Pulmonary artery endothelial cell (primary cell): ENCODE results near the gene GRAP. TPM values are rescaled to one million over a fixed set of nuclear protein-coding genes. Genes with fewer than 3 reads are reported as not detected.

Experiments
- DNase-seq: peaks from one replicate; pipeline ENCODE4 v3.0.0-alpha.2; 2011; ENCODE audit warnings: low read depth, low spot score
- total RNA-seq: library from RNA; depleted of rRNA; stranded (reverse); fragments of >200 nt; gene quantifications from 2 replicates; pipeline ENCODE4 v1.2.3, GENCODE V29; 2014

Gene GRAP
- total RNA-seq, 1 donor from 2014 or later, result 16.5 TPM

DNA sequence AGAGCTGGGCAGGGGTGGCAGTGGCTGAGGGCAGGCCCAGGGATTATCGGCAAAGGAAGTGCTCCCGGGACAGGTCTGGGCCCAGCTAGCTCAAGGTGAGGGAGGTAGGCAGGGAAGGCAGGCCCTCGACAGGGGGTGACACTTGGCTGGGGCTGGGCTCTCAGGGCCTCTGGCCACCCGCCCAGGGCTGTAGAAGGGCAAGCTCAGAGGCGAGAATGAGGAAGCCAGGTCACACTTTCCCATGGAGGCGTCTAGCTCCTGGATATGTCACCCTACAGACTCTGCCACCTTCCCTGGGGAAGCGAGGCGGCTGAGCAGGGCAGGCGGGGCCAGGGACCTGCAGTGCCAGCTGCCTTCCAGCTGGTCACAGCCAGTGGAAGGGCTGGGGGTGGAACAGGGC, 61.3 kb downstream of the GRAP start:
- no peak for DNase-seq

DNA sequence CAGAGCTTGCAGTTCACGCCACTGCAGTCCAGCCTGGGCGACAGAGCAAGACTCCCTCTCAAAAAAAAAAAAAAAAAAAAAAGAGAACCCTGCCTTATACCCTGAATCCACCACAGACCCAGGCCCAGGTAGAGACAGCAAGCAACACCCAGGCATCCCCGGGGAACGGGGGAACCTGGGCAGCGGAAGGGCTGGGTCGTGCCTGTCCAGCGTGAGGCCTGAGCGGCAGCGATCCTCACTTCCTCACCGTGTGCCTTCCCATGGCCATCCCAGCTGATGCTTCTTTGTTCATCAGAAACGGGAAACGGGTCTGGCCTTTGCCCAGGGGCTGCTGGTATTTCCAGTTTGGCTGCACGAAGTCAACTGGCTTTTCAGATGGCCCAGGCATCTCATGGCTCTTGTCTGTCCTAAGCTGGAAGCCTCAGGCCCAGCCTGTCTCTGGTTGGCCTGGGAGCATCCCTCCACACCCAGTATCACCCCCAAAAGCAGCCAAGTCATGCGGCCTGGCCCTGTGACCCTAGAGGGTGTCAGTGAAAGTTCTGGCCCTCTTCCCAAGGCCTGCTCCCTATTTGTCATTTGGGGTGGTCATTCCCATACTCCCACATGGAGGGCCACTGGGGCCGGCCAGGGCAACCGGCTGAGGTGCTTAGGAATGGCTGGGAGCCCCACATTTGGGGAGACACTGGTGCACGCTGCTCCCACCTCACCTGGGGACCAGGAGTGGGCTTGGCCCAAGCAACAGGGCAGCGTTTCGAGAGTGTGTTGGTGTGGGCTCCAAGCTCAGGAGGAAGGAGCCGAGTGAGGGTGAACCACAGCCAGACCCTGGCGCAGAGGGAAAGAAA, 62.3 kb downstream of the GRAP start:
- no peak for DNase-seq

DNA sequence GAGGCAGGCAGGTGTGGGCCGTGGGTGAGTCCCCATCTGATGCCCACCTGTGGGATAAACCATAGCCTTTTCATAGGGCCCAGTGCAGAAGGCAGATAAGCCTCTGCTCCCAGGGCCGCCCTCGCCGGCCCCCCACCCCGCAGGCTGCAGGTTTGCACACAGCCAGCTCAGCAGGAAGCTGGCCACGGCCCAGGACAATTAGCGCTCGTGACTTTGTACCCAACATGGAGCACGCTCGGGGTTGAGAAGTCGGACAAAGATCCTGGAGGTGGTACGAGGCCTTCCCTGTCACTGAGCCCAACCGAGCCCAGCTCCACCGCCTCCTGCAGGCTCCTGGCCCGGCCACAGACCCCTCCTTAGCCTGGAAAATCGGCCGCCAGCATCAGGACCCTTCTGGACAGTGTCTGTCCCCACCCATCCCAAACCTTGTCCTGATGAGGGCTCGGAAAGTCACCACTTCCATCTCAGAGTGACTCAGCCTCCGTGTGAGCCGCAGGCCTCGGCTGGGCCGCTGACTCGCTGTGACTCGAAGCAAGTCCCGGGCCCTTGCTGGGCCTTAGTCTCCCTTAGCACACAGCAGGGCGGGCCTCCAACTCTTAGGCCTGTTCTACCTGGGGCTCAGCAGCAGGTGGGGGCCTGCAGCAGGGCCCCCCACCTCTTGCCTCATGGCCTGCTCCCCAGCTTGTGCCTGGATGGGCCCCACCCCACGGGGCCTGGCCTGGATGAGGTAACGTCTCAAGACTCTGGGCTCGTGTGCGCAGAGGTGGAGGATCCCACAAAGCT, 64.9 kb downstream of the GRAP start:
- no peak for DNase-seq

DNA sequence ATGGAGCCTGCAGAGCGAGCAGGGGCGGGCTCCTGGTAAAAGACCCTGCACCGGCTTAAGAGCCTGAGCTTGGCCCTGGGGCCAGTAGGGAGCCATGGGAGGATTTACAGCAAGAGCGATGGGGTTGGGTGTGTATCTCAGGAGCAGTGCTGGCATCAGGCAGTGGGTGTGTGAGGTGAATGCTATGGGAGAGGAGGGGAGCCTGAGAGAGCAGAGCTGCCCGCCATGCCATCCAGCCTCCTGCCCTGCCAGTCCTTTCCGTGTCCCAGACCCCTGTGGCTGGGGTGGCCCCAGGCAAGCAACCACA, 65.5 kb downstream of the GRAP start:
- no peak for DNase-seq

DNA sequence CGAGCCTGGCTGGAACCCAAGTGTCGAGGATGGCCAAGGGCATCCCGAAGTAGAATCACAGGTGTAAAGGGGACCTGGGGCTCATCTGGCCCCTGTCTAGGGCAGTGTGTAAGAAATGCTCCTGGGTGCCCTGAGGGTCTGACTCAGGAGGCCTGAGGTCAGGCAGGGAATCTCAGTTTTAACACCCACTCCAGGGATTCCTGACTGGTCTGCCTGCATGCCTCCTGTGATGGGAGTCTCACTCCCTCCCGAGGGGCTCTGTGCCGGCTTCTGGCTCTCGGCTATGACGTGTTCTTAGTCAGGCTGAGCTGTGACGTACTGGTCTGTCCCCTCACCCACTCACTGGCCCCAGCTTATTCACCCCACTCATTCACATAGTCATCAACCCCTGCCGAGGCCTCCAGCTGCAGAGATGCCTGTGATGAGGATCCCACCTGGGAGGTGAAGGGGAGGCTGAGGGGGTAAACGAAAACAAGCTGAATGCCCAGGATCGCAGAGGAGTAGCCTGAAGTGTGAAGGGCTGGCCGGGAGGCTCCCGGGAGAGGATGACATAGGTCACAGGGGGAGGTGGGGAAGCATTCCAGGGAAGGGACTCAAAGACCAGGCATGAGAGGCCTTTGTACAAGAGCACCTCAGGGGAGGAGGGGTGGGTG, 65.9 kb downstream of the GRAP start:
- DNase-seq, result no peak

DNA sequence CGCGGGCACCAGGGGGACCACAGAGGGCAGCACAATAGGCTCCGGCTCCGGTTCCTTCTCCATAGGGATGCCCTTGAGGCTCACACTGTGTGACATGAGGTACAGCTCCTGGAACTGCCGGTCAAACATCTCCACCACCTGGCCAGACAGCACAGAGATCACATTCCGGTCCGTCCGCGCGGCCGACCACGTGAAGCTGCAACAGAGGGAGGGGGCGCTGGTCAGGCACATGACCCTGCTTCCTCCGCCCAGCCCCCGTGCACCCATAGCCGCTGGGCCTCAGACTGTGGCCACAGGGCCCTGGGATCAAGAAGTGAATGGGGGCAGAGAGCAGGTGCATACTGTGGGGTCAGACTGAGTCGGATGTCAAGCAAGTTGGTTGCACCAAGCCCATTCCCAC, 68.1 kb downstream of the GRAP start:
- no peak for DNase-seq

DNA sequence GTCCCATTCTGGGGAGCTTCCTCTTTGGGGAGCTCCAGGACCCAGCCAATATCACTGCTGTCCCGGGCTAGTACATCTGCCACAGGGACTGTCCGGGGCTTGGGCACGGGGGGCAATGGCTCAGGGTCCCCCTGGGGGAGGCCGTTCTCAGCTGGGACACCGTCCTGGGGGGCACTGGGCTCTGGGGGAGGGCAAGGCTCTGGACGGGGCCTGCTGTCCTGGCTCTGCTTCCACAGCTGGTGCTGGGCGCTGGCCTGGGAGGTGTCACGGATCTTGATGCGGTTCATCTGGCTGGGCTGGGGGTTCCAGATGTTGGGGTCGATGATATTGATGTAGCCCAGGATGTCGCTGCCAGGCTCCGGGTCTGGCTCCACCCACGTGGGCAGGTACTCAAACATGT, 68.7 kb downstream of the GRAP start:
- DNase-seq, result no peak

DNA sequence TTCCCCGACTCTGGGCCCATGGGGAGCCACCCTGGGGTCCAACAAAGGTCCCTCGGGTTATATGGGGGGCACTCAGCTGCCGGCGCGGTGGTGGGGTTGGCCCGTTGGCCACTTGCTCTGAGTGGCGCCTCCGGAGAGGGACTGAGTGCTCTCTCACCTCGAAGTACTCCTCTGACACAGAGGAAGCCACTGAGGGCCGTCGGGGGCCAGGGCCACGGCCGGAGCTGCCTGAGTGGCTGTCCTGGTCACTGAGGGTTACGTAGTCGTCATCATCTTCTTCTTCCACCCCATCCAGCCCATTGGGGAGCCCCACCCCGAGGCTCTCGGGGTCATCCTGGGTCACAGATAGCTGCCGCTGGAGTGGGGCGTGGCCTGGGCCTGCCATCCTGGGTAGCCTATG, 69.1 kb downstream of the GRAP start:
- DNase-seq, result no peak

DNA sequence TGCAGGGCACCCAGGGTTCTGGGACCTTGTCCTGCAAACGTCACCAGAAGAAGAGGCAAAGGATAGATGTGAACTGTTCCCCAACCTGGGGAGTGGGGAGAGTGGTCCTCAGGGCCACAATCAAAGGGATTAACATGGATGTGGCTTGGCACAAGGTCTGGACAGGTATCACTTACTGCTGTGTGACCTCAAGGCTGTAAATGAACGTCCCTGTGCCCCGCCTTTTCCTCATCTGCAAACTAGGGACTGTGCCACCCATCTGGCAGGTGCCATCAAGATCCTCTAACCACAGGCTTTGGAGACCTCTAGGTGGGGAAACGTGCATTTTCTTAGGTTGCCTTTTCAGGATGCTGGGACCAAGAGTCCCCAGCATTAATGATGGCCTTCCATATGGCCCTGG, 69.7 kb downstream of the GRAP start:
- DNase-seq, result no peak

DNA sequence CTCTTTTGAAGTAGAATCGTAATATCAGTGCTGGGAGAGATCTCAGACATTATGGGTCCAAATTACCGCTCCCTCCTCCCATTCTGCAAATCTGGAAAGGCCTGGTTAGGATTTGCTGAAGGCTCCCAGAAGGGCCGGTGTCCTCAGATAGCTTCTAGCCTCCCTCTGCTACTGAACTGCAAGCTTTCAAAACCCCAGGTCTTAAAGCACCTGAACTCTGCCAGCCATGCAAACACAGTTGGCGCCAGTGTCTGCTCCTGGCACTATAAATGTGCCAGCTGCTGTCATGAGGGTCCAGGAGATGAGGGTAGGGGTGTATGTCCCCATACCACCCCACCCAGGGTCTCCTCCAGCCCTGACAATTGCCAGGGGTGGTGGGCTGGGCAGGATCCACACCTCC, 70.6 kb downstream of the GRAP start:
- DNase-seq, result no peak

DNA sequence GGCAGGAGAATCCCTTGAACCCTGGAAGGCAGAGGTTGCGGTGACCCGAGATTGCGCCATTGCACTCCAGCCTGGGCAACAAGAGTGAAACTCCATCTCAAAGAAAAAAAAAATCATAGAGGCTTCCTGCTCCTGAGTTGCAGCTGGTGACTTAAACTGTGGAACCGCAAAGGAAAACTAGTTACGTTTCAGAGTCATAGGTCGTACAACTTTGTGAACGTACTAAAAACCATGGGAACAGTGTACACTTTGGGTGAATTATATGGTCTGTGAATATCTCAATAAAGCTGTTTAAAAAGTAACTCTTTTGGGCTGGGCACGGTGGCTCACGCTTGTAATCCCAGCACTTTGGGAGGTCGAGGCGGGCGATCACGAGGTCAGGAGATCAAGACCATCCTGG, 71.2 kb downstream of the GRAP start:
- DNase-seq, result no peak

DNA sequence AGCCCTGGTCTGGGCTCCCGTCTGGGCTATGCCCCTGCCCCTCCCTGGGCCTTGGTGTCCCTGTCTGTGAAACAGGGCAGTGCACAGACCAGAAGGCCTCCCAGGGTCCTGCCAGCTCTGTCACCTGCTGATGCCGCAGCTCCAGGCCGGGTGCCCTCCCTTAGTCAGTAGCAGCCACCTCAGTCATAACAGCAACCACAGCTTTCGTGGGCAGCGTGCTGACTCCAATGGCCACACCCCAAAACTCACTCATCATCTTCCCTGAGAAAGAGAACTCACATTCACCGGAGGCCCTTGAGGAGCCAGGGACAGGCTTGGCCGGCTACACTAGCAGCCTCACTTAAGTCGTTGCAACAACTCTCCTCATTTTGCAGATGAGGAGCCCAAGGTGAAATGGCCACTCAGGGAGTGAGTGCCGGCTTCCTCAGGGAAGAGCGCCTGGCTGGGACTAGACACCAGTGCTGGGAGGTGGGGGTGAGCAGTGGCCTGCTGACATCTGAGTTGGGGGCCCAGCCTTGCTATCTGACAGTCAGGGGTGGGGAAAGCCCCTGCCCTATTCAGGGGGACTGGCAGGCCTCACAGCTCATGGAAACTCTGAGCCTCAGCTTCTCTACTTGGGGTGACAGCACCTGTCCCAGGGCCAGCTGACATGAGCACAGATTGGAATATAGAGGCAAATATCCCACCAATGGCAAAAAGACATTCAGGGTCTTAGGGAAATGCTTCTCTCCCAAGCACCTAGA, 72.2 kb downstream of the GRAP start:
- DNase-seq, result no peak

DNA sequence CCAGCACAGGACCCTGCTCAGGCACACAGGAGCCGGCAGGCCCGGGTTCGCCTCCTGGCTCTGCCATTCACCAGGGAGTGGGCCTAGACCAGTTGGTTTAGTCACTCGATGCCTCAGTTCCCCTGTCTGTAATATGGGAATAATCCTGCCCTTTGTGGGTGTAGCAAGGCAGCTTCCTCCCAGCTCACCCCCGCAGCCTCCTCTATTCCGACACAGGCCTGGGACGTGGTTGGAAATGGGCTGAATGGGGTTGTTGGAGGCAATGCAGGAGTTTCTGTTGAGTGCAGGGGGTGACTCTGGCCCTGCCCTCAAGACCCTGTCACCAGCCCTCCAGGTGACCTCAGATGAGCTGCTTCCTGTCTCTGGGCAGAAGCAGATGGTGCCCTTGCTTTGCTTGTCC, 75.0 kb downstream of the GRAP start:
- DNase-seq, result no peak

Other genes starting within 250 kb of the GRAP start
- 37.5 and 47.0 TPM in 2 replicates for gene PRPSAP2, start 188.8 kb downstream of the GRAP start, total RNA-seq
- gene SLC5A10, start 94.8 kb downstream of the GRAP start, total RNA-seq, result not detected in 2 replicates
- gene FAM83G, start 42.2 kb downstream of the GRAP start, total RNA-seq, result 13.3 and 13.6 TPM in 2 replicates
- gene GRAPL, start 80.6 kb upstream of the GRAP start, total RNA-seq, result 7.3 and 11.9 TPM in 2 replicates
- 30.8 and 44.7 TPM in 2 replicates for gene EPN2, start 190.4 kb upstream of the GRAP start, total RNA-seq